ENCODE measurements around the gene CHRNG. TPM values are rescaled to one million over a fixed set of nuclear protein-coding genes. Genes with fewer than 3 reads are reported as not detected.

The CHRNG gene
- total and polyA plus RNA-seq, 2 donors (not counting 3 experiments of a cell fraction or from before 2014, with no cell fraction given), result not detected

DNA sequence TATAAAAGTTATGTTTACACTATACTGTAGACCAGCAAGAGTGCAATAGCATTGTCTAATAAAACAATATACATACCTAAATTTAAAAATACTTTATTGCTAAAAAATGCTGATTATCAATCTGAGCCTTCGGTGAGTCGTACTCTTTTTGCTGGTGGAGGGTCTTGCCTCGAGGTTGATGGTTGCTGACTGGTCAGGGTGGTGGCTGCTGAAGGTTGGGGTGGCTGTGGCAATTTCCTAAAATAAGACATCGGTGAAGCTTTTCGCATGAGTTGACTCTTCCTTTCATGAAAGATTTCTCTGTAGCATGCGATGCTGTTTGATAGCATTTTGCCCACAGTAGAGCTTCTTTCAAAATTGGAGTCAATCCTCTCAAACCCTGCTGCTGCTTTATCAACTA lies 8.5 kb downstream of the CHRNG start:
- Histone ChIP-seq H3K4me2 (ENCODE audit: insufficient read depth, low read length) (no peak overlapping the region), H2AFZ (ENCODE audit: low read depth, low read length) (no peak overlapping the region), H3K4me1 (ENCODE audit: control insufficient read depth, extremely low read depth, insufficient read depth, low read length) (peaks cover 6% of the 10 kb centered on the region), H3K27me3 (ENCODE audit: control insufficient read depth in 2 of 2, insufficient read depth in 2 of 2, low read length in 2 of 2) (no peaks in the 10 kb centered on the region), H3K27ac (ENCODE audit: insufficient read depth, low read depth, low read length) (no peak overlapping the region), H3K9me1 (replicated peaks; ENCODE audit: control insufficient read depth, extremely low read depth, insufficient read depth, low read length) (no peaks in the 10 kb centered on the region), H4K20me1 (replicated peaks; ENCODE audit: control insufficient read depth, extremely low read depth, insufficient read depth, low read length) (no peaks in the 10 kb centered on the region), H3K9ac (replicated peaks; ENCODE audit: extremely low read depth, insufficient read depth, low read length) (no peak overlapping the region), H3K79me2 (ENCODE audit: control insufficient read depth, insufficient read depth, low read length) (peaks cover 27% of the 10 kb centered on the region), H3K4me3 (replicated peaks in 1 of 3; ENCODE audit: insufficient read depth in 1 of 3, low read depth in 1 of 3, low read length in 3 of 3) (no peak overlapping the region), H3K36me3 (ENCODE audit: control insufficient read depth in 2 of 2, extremely low read depth in 1 of 2, insufficient read depth in 2 of 2, low read length in 2 of 2) (no peaks in the 10 kb centered on the region), H3K9me3 (replicated peaks; ENCODE audit: control insufficient read depth, insufficient read depth, low read length) (no peaks in the 10 kb centered on the region)
- ChIA-PET POLR2A (no interaction called here), CTCF (no interaction called here)
- TF ChIP-seq POLR2AphosphoS5 (IDR thresholded peaks at IDR 0.05; ENCODE audit: insufficient read depth, low read depth, low read length), result no peak
- no peak for TF ChIP-seq FOS (IDR thresholded peaks at IDR 0.05; ENCODE audit: borderline replicate concordance, insufficient read depth, low read length)
- no peak for TF ChIP-seq GATA2 (IDR thresholded peaks at IDR 0.05; ENCODE audit: insufficient read depth, insufficient read length, low read depth, low read length)
- no peak for TF ChIP-seq POLR2A (IDR thresholded peaks at IDR 0.05; ENCODE audit: low read depth, low read length)
- TF ChIP-seq EZH2 (IDR thresholded peaks at IDR 0.05; ENCODE audit: borderline replicate concordance, low read depth, low read length, severe bottlenecking), result no peak
- TF ChIP-seq, protein P1, sequence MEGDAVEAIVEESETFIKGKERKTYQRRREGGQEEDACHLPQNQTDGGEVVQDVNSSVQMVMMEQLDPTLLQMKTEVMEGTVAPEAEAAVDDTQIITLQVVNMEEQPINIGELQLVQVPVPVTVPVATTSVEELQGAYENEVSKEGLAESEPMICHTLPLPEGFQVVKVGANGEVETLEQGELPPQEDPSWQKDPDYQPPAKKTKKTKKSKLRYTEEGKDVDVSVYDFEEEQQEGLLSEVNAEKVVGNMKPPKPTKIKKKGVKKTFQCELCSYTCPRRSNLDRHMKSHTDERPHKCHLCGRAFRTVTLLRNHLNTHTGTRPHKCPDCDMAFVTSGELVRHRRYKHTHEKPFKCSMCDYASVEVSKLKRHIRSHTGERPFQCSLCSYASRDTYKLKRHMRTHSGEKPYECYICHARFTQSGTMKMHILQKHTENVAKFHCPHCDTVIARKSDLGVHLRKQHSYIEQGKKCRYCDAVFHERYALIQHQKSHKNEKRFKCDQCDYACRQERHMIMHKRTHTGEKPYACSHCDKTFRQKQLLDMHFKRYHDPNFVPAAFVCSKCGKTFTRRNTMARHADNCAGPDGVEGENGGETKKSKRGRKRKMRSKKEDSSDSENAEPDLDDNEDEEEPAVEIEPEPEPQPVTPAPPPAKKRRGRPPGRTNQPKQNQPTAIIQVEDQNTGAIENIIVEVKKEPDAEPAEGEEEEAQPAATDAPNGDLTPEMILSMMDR (IDR thresholded peaks at IDR 0.05; ENCODE audit: extremely low read depth in 1 of 2, insufficient read depth in 1 of 2, low read depth in 1 of 2, low read length in 2 of 2), result no peak
- TF ChIP-seq JUN (IDR thresholded peaks at IDR 0.05; ENCODE audit: borderline replicate concordance, insufficient read depth, insufficient read length, low read depth), result no peak
- TF ChIP-seq MYC (IDR thresholded peaks at IDR 0.05; ENCODE audit: low read depth, low read length), result no peak
- TF ChIP-seq, protein P2, sequence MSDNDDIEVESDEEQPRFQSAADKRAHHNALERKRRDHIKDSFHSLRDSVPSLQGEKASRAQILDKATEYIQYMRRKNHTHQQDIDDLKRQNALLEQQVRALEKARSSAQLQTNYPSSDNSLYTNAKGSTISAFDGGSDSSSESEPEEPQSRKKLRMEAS (IDR thresholded peaks at IDR 0.05; ENCODE audit: insufficient read depth, insufficient read length), result no peak
- BruUV-seq (replicated peaks), result no TSS peak
- intact Hi-C loops (cut with micrococcal nuclease) (no loop called here), dilution Hi-C loops (cut with MboI; ENCODE audit: extremely low pct_ligation_motif_present, low sequenced_read_pairs) (no loop called here)
- FAIRE-seq (no peak), DNase-seq (ENCODE audit: low read depth, low spot score) (no peak)

Measured in endothelial cell of umbilical vein (primary cell).